HUES64 (cell line): ENCODE data around the gene ITPRID2. TPM values are rescaled to one million over a fixed set of nuclear protein-coding genes. Genes with fewer than 3 reads are reported as not detected.

Experiments used
- H3K27ac ChIP-seq: 2 replicates; pipeline ENCODE4 v1.7.0; 2013; ENCODE audit warnings: low read depth, low read length, inconsistent platforms
- H3K27me3 ChIP-seq: 2 replicates; pipeline ENCODE4 v1.6.1; 2013; ENCODE audit warnings: mild to moderate bottlenecking, low read length; ENCODE audit not compliant: insufficient read depth
- H3K36me3 ChIP-seq: 2 replicates; pipeline ENCODE4 v1.6.1; 2013; ENCODE audit warnings: mild to moderate bottlenecking, low read length; ENCODE audit not compliant: insufficient read depth
- H3K4me1 ChIP-seq: 2 replicates; pipeline ENCODE4 v1.6.1; 2013; ENCODE audit warnings: mild to moderate bottlenecking, low read length, moderate library complexity; ENCODE audit not compliant: insufficient read depth
- H3K4me3 ChIP-seq: 2 replicates; pipeline ENCODE4 v1.5.1; 2013; ENCODE audit warnings: mild to moderate bottlenecking, low read length, moderate library complexity
- H3K9ac ChIP-seq: 2 replicates; pipeline ENCODE4 v1.6.1; 2013; ENCODE audit warnings: mild to moderate bottlenecking, low read depth, low read length
- H3K9me3 ChIP-seq: 2 replicates; pipeline ENCODE4 v1.6.1; 2013; ENCODE audit warnings: low read depth, low read length; ENCODE audit not compliant: insufficient read depth
- WGBS: fragments of 150-250, 120-280 bp; methylation state at CpG from one replicate; pipeline ENCODE4 v1.1.7; 2013; ENCODE audit warnings: missing lambda C conversion rate; 5-methylcytosine and 5-hydroxymethylcytosine counted together
- polyA plus RNA-seq, 2 experiments: library from polyadenylated mRNA; stranded (reverse); fragments of 50-300 nt; gene quantifications; one replicate each; pipeline ENCODE4 v1.2.3, GENCODE V29; 2013

The ITPRID2 gene
- 15.1 TPM for polyA plus RNA-seq (2013, experiment 1 of 2)
- 35.0 TPM for polyA plus RNA-seq (2013, experiment 2 of 2)

GRCh38 chr2:181891258-181891965, at the start of gene ITPRID2:
ITPRID2 (plus strand) TSS chr2:181891730; CDS start chr2:181892067, 337 bp downstream.
- peaks cover 33% of the 10 kb centered on the region for H3K27me3 ChIP-seq
- H3K9me3 ChIP-seq = no peaks in the 10 kb centered on the region
- H3K9ac ChIP-seq = peak within 1 kb of the TSS; percentile 58
- WGBS = 2% methylated on average over 57 of the region's 58 CpGs
- no peaks in the 10 kb centered on the region; the same call in 1 of the 2 replicates for H3K36me3 ChIP-seq
- peaks cover 12% of the 10 kb centered on the region for H3K4me1 ChIP-seq
- peak within 1 kb of the TSS; percentile 9; the same call in 1 of the 2 replicates for H3K27ac ChIP-seq
- peak within 1 kb of the TSS; percentile 89 for H3K4me3 ChIP-seq

GRCh38 chr2:181844551-181845290, 46.8 kb upstream of the ITPRID2 start:
- no peak overlapping the region for H3K27ac ChIP-seq
- peaks cover 32% of the 10 kb centered on the region for H3K4me1 ChIP-seq
- H3K4me3 ChIP-seq = no peak overlapping the region
- no peak overlapping the region for H3K9ac ChIP-seq
- H3K9me3 ChIP-seq = no peaks in the 10 kb centered on the region
- WGBS = 100% methylated on average over 1 of the region's 1 CpG
- no peaks in the 10 kb centered on the region for H3K27me3 ChIP-seq
- H3K36me3 ChIP-seq = no peaks in the 10 kb centered on the region

- no peaks in the 10 kb centered on the region for H3K27me3 ChIP-seq
- H3K27ac ChIP-seq = no peak overlapping the region
- WGBS = 91% methylated on average over 3 of the region's 4 CpGs
- no peak overlapping the region for H3K4me3 ChIP-seq
- H3K4me1 ChIP-seq = peaks cover 37% of the 10 kb centered on the region
- no peak overlapping the region for H3K9ac ChIP-seq
- no peaks in the 10 kb centered on the region for H3K36me3 ChIP-seq
- H3K9me3 ChIP-seq = no peaks in the 10 kb centered on the region
These were observed 44.9 kb upstream of the ITPRID2 start for GRCh38 chr2:181846399-181847197.

GRCh38 chr2:181847198-181847556, 44.4 kb upstream of the ITPRID2 start:
- Histone ChIP-seq H3K9me3 (no peaks in the 10 kb centered on the region), H3K4me3 (no peak overlapping the region), H3K9ac (no peak overlapping the region), H3K27ac (no peak overlapping the region), H3K36me3 (no peaks in the 10 kb centered on the region), H3K27me3 (no peaks in the 10 kb centered on the region), H3K4me1 (peaks cover 37% of the 10 kb centered on the region)

DNA sequence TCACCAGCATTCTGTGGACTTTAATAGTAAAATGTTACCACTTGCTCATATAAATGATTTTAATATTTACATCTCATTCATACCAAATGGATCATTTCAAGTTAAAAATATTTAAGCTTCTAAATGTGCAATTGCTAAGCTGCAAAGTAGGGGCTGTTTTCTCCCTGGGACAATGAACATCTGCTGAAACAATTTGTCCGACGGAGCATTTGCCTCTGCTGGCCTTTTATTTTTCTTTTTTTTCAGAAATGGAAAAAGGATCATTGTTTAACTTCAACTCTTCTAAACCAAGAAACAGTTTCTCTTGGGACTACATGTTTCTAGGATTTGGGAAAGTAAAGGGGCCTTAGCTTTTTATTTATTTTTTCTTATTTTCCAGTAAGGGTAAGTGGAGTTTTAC, 43.8 kb upstream of the ITPRID2 start:
- WGBS = 88% methylated on average over 2 of the region's 2 CpGs
- peaks cover 37% of the 10 kb centered on the region for H3K4me1 ChIP-seq
- no peak overlapping the region for H3K4me3 ChIP-seq
- no peaks in the 10 kb centered on the region for H3K27me3 ChIP-seq
- no peaks in the 10 kb centered on the region for H3K36me3 ChIP-seq
- H3K9me3 ChIP-seq = no peaks in the 10 kb centered on the region
- no peak overlapping the region for H3K27ac ChIP-seq
- no peak overlapping the region for H3K9ac ChIP-seq

GRCh38 chr2:181848261-181848886, 43.2 kb upstream of the ITPRID2 start:
- WGBS = 84% methylated on average over 3 of the region's 3 CpGs
- H3K27ac ChIP-seq = no peak overlapping the region
- H3K36me3 ChIP-seq = no peaks in the 10 kb centered on the region
- H3K4me1 ChIP-seq = peaks cover 37% of the 10 kb centered on the region
- no peaks in the 10 kb centered on the region for H3K9me3 ChIP-seq
- no peaks in the 10 kb centered on the region for H3K27me3 ChIP-seq
- no peak overlapping the region for H3K4me3 ChIP-seq
- no peak overlapping the region for H3K9ac ChIP-seq

DNA sequence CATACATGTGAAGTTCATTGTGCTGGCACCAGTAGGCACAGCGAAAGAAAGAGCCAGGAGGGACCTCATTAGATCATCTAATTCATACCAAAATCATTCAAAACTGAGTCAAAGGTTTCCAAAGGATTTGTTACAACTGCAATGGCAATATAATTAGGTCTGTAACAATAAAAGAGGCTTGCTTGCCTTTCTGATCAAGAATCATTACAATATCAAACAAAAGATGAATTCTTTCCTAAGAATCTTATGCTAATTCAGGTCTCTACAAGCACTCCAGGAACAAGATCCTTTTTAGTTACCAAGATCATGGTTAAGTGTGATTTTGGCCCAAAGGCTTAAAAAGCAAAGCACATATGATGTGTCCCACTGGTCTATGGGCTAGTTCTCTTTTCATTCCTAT, 41.9 kb upstream of the ITPRID2 start:
- H3K4me1 ChIP-seq = peaks cover 37% of the 10 kb centered on the region
- no peaks in the 10 kb centered on the region for H3K36me3 ChIP-seq
- H3K27me3 ChIP-seq = no peaks in the 10 kb centered on the region
- H3K9me3 ChIP-seq = no peaks in the 10 kb centered on the region
- 96% methylated on average over 1 of the region's 1 CpG for whole genome bisulfite sequencing
- no peak overlapping the region for H3K4me3 ChIP-seq
- no peak overlapping the region for H3K9ac ChIP-seq
- no peak overlapping the region for H3K27ac ChIP-seq

DNA sequence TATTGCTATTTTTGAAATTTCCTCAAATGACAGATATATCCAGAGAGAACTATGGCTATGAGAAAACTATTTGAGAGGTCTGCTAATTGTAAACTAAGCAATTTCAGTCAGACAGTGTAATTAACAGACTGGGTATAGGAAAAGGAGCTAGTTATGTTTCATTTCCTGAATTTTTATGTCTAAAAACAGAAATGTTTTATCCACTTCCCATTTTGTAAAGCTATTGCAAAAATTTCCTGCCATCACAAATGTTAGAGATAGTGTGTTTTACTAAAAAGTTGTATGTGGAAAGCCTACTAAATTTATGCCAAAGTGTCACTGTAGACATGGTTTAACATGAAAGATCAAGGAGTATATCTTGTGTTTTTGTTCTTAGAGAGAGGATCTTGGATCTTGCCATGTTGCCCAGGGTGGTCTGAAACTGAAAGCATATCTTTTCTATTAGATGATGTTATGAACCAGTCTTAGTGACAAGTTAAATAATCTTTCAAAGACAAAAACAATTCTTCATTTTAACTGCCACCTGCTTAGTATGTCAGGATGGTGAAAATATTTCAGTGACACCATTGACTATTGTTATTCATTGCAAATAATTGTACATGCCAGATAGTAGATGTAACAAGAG, 40.5 kb upstream of the ITPRID2 start:
- no peaks in the 10 kb centered on the region for H3K9me3 ChIP-seq
- H3K36me3 ChIP-seq = no peaks in the 10 kb centered on the region
- no peaks in the 10 kb centered on the region for H3K27me3 ChIP-seq
- no peak overlapping the region for H3K4me3 ChIP-seq
- no peak overlapping the region for H3K27ac ChIP-seq
- H3K4me1 ChIP-seq = peaks cover 33% of the 10 kb centered on the region
- no peak overlapping the region for H3K9ac ChIP-seq

GRCh38 chr2:181851726-181852125, 39.8 kb upstream of the ITPRID2 start:
- Histone ChIP-seq H3K4me3 (no peak overlapping the region), H3K27ac (no peak overlapping the region), H3K36me3 (no peaks in the 10 kb centered on the region), H3K9ac (no peak overlapping the region), H3K4me1 (peaks cover 32% of the 10 kb centered on the region), H3K27me3 (no peaks in the 10 kb centered on the region), H3K9me3 (no peaks in the 10 kb centered on the region)

DNA sequence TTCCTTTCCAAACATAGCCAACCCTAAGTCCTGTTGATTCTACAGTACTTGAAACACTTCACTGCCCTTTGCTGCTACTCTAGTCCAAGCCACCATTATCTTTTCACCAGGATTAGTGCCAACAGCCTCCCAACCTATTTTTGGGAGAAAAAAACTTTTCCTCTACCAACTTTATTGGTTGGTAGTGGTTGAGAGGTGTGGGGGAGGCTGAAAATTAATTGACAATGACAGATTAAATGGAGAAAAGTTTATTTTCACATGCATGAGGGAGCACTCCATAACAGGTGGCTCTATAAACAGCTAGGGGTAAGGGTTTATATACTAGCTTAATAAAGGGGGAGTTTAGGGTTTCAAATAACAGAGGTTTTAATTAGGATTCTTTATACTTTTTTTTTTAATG, 37.8 kb upstream of the ITPRID2 start:
- Histone ChIP-seq H3K9me3 (no peaks in the 10 kb centered on the region), H3K27me3 (no peaks in the 10 kb centered on the region), H3K4me3 (no peak overlapping the region), H3K4me1 (peaks cover 15% of the 10 kb centered on the region), H3K27ac (no peak overlapping the region), H3K36me3 (no peaks in the 10 kb centered on the region), H3K9ac (no peak overlapping the region)
